Activated CD4-positive, alpha-beta T cell treated with anti-CD3 and anti-CD28 coated beads, Interleukin-2, amount 50 U/mL, for 48 hours (primary cell): ENCODE data around the gene MCM3AP.
"Not testable (repeated sequence)": the region's sequence is repeated elsewhere in the genome, so short reads cannot be mapped to it uniquely, and the experiment has no call there.

Experiments used
- DNase-seq, 2 experiments: peaks; one replicate each; pipeline ENCODE4 v3.0.0-alpha.2; 2020

The MCM3AP gene

GRCh38 chr21:46239817-46240325 lies 45.5 kb downstream of the MCM3AP start:
- DNase-seq: no peak

GRCh38 chr21:46237474-46237873 lies 47.9 kb downstream of the MCM3AP start:
- DNase-seq: no peak

GRCh38 chr21:46234436-46234950 lies 50.9 kb downstream of the MCM3AP start:
- no peak for DNase-seq

GRCh38 chr21:46229923-46230260 lies 55.5 kb downstream of the MCM3AP start:
- DNase-seq: no peak

- no peak for DNase-seq
Observed at GRCh38 chr21:46229133-46229922, 56.1 kb downstream of the MCM3AP start.

- DNase-seq: peak; percentile 94 to 96
Observed at GRCh38 chr21:46228345-46229051, 56.9 kb downstream of the MCM3AP start, which contains the start of gene LSS. Gene LSS, minus strand, starts transcription at chr21:46228774. Its CDS starts 29 bp downstream, at chr21:46228745.

GRCh38 chr21:46227811-46228344 lies 57.5 kb downstream of the MCM3AP start:
- no peak for DNase-seq

GRCh38 chr21:46226920-46227599 lies 58.4 kb downstream of the MCM3AP start:
- no peak for DNase-seq

- no peak for DNase-seq
Observed at GRCh38 chr21:46226146-46226545, 59.3 kb downstream of the MCM3AP start.

GRCh38 chr21:46223661-46224060 lies 61.8 kb downstream of the MCM3AP start:
- not testable (repeated sequence) for DNase-seq

- DNase-seq: no peak
Observed at GRCh38 chr21:46223217-46223616, 62.2 kb downstream of the MCM3AP start.

- no peak for DNase-seq
Observed at GRCh38 chr21:46222436-46223116, 62.8 kb downstream of the MCM3AP start.

- no peak for DNase-seq
Observed at GRCh38 chr21:46221664-46222435, 63.6 kb downstream of the MCM3AP start.

GRCh38 chr21:46220847-46221246 lies 64.6 kb downstream of the MCM3AP start:
- DNase-seq: no peak

GRCh38 chr21:46220275-46220810 lies 65.1 kb downstream of the MCM3AP start:
- no peak for DNase-seq

GRCh38 chr21:46219591-46220239 lies 65.7 kb downstream of the MCM3AP start:
- DNase-seq: no peak

GRCh38 chr21:46218906-46219590 lies 66.4 kb downstream of the MCM3AP start:
- no peak for DNase-seq

- no peak for DNase-seq
Observed at GRCh38 chr21:46217511-46218196, 67.8 kb downstream of the MCM3AP start.

GRCh38 chr21:46216132-46216747 lies 69.2 kb downstream of the MCM3AP start:
- DNase-seq: no peak
